Measurements from ENCODE around the gene SLC7A6.

- TF ChIP-seq, protein P1, sequence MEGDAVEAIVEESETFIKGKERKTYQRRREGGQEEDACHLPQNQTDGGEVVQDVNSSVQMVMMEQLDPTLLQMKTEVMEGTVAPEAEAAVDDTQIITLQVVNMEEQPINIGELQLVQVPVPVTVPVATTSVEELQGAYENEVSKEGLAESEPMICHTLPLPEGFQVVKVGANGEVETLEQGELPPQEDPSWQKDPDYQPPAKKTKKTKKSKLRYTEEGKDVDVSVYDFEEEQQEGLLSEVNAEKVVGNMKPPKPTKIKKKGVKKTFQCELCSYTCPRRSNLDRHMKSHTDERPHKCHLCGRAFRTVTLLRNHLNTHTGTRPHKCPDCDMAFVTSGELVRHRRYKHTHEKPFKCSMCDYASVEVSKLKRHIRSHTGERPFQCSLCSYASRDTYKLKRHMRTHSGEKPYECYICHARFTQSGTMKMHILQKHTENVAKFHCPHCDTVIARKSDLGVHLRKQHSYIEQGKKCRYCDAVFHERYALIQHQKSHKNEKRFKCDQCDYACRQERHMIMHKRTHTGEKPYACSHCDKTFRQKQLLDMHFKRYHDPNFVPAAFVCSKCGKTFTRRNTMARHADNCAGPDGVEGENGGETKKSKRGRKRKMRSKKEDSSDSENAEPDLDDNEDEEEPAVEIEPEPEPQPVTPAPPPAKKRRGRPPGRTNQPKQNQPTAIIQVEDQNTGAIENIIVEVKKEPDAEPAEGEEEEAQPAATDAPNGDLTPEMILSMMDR (conservative IDR thresholded peaks at IDR 0.05 in 1 of 2, IDR thresholded peaks at IDR 0.05 in 1 of 2; ENCODE audit: extremely low read depth in 1 of 2, insufficient read depth in 1 of 2, low read depth in 1 of 2, low read length in 2 of 2): no peak
- no peak for TF ChIP-seq EZH2 (IDR thresholded peaks at IDR 0.05; ENCODE audit: borderline replicate concordance, low read length)
Observed at GRCh38 chr16:68238029-68238345, 26.3 kb upstream of the SLC7A6 start.
